Measurements from ENCODE around the gene CC2D2B. TPM values are rescaled to one million over a fixed set of nuclear protein-coding genes. Genes with fewer than 3 reads are reported as not detected.
"Not testable (repeated sequence)": the region's sequence is repeated elsewhere in the genome, so short reads cannot be mapped to it uniquely, and the experiment has no call there.

Gene CC2D2B
- total and polyA plus RNA-seq, 4 donors: 2.8 to 4.2 (median 3.1) TPM

GRCh38 chr10:95905897-95906580, 1.7 kb upstream of the CC2D2B start:
- 95% methylated on average over 7 of the region's 12 CpGs for WGBS (ENCODE audit: insufficient coverage)
- DNase-seq (ENCODE audit: low read depth in 4 of 6, low spot score in 6 of 6); H3K36me3 ChIP-seq (ENCODE audit: control insufficient read depth, insufficient read depth, low read length); H3K27ac ChIP-seq (ENCODE audit: low read depth, low read length); H3K4me1 ChIP-seq (ENCODE audit: control insufficient read depth, insufficient read depth, low read length); H3K4me3 ChIP-seq (ENCODE audit: low read depth, low read length); H3K27me3 ChIP-seq (ENCODE audit: control insufficient read depth, insufficient read depth, low read length); H3K9me3 ChIP-seq (ENCODE audit: control insufficient read depth, insufficient read depth, low read length): not testable (repeated sequence)

- peak; percentile 44 to 88 (median 61) for DNase-seq (ENCODE audit: low read depth in 4 of 6, low spot score in 6 of 6)
- no peaks in the 10 kb centered on the region for H3K9me3 ChIP-seq (ENCODE audit: control insufficient read depth, insufficient read depth, low read length)
- H3K27ac ChIP-seq (ENCODE audit: low read depth, low read length): peak overlapping the region; percentile 68
- H3K4me1 ChIP-seq (ENCODE audit: control insufficient read depth, insufficient read depth, low read length): no peaks in the 10 kb centered on the region
- H3K27me3 ChIP-seq (ENCODE audit: control insufficient read depth, insufficient read depth, low read length): no peaks in the 10 kb centered on the region
- H3K4me3 ChIP-seq (ENCODE audit: low read depth, low read length): peak overlapping the region; percentile 59
- H3K36me3 ChIP-seq (ENCODE audit: control insufficient read depth, insufficient read depth, low read length): peaks cover 6% of the 10 kb centered on the region
- WGBS (ENCODE audit: insufficient coverage): 8% methylated on average over 18 of the region's 22 CpGs
Measured at GRCh38 chr10:95906677-95907455, 909 bp upstream of the CC2D2B start.

- no peaks in the 10 kb centered on the region for H3K4me1 ChIP-seq (ENCODE audit: control insufficient read depth, insufficient read depth, low read length)
- H3K36me3 ChIP-seq (ENCODE audit: control insufficient read depth, insufficient read depth, low read length): peaks cover 6% of the 10 kb centered on the region
- 40% methylated on average over 3 of the region's 4 CpGs for WGBS (ENCODE audit: insufficient coverage)
- no peaks in the 10 kb centered on the region for H3K27me3 ChIP-seq (ENCODE audit: control insufficient read depth, insufficient read depth, low read length)
- H3K9me3 ChIP-seq (ENCODE audit: control insufficient read depth, insufficient read depth, low read length): no peaks in the 10 kb centered on the region
- no peak overlapping the region for H3K27ac ChIP-seq (ENCODE audit: low read depth, low read length)
- DNase-seq (ENCODE audit: low read depth in 4 of 6, low spot score in 6 of 6): no peak
- peak overlapping the region; percentile 59 for H3K4me3 ChIP-seq (ENCODE audit: low read depth, low read length)
Measured at GRCh38 chr10:95908450-95908849, 675 bp downstream of the CC2D2B start.

- H3K4me3 ChIP-seq (ENCODE audit: low read depth, low read length): no peak overlapping the region
- H3K36me3 ChIP-seq (ENCODE audit: control insufficient read depth, insufficient read depth, low read length): peaks cover 3% of the 10 kb centered on the region
- 100% methylated on average over 1 of the region's 2 CpGs for WGBS (ENCODE audit: insufficient coverage)
- H3K27me3 ChIP-seq (ENCODE audit: control insufficient read depth, insufficient read depth, low read length): no peaks in the 10 kb centered on the region
- H3K9me3 ChIP-seq (ENCODE audit: control insufficient read depth, insufficient read depth, low read length): no peaks in the 10 kb centered on the region
- no peak overlapping the region for H3K27ac ChIP-seq (ENCODE audit: low read depth, low read length)
- H3K4me1 ChIP-seq (ENCODE audit: control insufficient read depth, insufficient read depth, low read length): no peaks in the 10 kb centered on the region
- DNase-seq (ENCODE audit: low read depth in 4 of 6, low spot score in 6 of 6): peak in 1 of 6 donors; percentile 3
Measured at GRCh38 chr10:95909561-95909960, 1.8 kb downstream of the CC2D2B start.

GRCh38 chr10:95916039-95916438, 8.3 kb downstream of the CC2D2B start:
- H3K36me3 ChIP-seq (ENCODE audit: control insufficient read depth, insufficient read depth, low read length); H3K27ac ChIP-seq (ENCODE audit: low read depth, low read length); H3K4me1 ChIP-seq (ENCODE audit: control insufficient read depth, insufficient read depth, low read length); DNase-seq (ENCODE audit: low read depth in 4 of 6, low spot score in 6 of 6); H3K27me3 ChIP-seq (ENCODE audit: control insufficient read depth, insufficient read depth, low read length); H3K9me3 ChIP-seq (ENCODE audit: control insufficient read depth, insufficient read depth, low read length); H3K4me3 ChIP-seq (ENCODE audit: low read depth, low read length): not testable (repeated sequence)

- WGBS (ENCODE audit: insufficient coverage): 100% methylated on average over 2 of the region's 6 CpGs
- no peak overlapping the region for H3K4me3 ChIP-seq (ENCODE audit: low read depth, low read length)
- H3K27ac ChIP-seq (ENCODE audit: low read depth, low read length): no peak overlapping the region
- H3K27me3 ChIP-seq (ENCODE audit: control insufficient read depth, insufficient read depth, low read length): no peaks in the 10 kb centered on the region
- H3K9me3 ChIP-seq (ENCODE audit: control insufficient read depth, insufficient read depth, low read length): no peaks in the 10 kb centered on the region
- H3K36me3 ChIP-seq (ENCODE audit: control insufficient read depth, insufficient read depth, low read length): no peaks in the 10 kb centered on the region
- no peaks in the 10 kb centered on the region for H3K4me1 ChIP-seq (ENCODE audit: control insufficient read depth, insufficient read depth, low read length)
- DNase-seq (ENCODE audit: low read depth in 4 of 6, low spot score in 6 of 6): no peak
Measured at GRCh38 chr10:95920798-95921426, 13.1 kb downstream of the CC2D2B start.

- Histone ChIP-seq H3K4me3 (ENCODE audit: low read depth, low read length) (no peak overlapping the region), H3K36me3 (ENCODE audit: control insufficient read depth, insufficient read depth, low read length) (no peaks in the 10 kb centered on the region), H3K27ac (ENCODE audit: low read depth, low read length) (no peak overlapping the region), H3K4me1 (ENCODE audit: control insufficient read depth, insufficient read depth, low read length) (no peaks in the 10 kb centered on the region), H3K27me3 (ENCODE audit: control insufficient read depth, insufficient read depth, low read length) (no peaks in the 10 kb centered on the region), H3K9me3 (ENCODE audit: control insufficient read depth, insufficient read depth, low read length) (no peaks in the 10 kb centered on the region)
- 81% methylated on average over 3 of the region's 3 CpGs for WGBS (ENCODE audit: insufficient coverage)
- DNase-seq (ENCODE audit: low read depth in 4 of 6, low spot score in 6 of 6): no peak
Measured at GRCh38 chr10:95925033-95925432, 17.3 kb downstream of the CC2D2B start.

- DNase-seq (ENCODE audit: low read depth in 4 of 6, low spot score in 6 of 6): no peak
- no CpG with 5 or more reads among the region's 2 CpGs for WGBS (ENCODE audit: insufficient coverage)
- H3K4me1 ChIP-seq (ENCODE audit: control insufficient read depth, insufficient read depth, low read length): no peaks in the 10 kb centered on the region
- no peaks in the 10 kb centered on the region for H3K36me3 ChIP-seq (ENCODE audit: control insufficient read depth, insufficient read depth, low read length)
- no peaks in the 10 kb centered on the region for H3K9me3 ChIP-seq (ENCODE audit: control insufficient read depth, insufficient read depth, low read length)
- H3K27me3 ChIP-seq (ENCODE audit: control insufficient read depth, insufficient read depth, low read length): no peaks in the 10 kb centered on the region
- H3K4me3 ChIP-seq (ENCODE audit: low read depth, low read length): no peak overlapping the region
- no peak overlapping the region for H3K27ac ChIP-seq (ENCODE audit: low read depth, low read length)
Measured at GRCh38 chr10:95935429-95935828, 27.7 kb downstream of the CC2D2B start.

GRCh38 chr10:95941115-95941514, 33.3 kb downstream of the CC2D2B start:
- 81% methylated on average over 4 of the region's 4 CpGs for WGBS (ENCODE audit: insufficient coverage)
- Histone ChIP-seq H3K27ac (ENCODE audit: low read depth, low read length) (no peak overlapping the region), H3K4me1 (ENCODE audit: control insufficient read depth, insufficient read depth, low read length) (no peaks in the 10 kb centered on the region)

More at GRCh38 chr10:95941115-95941514, 33.3 kb downstream of the CC2D2B start:
- Histone ChIP-seq H3K4me3 (ENCODE audit: low read depth, low read length) (no peak overlapping the region), H3K27me3 (ENCODE audit: control insufficient read depth, insufficient read depth, low read length) (no peaks in the 10 kb centered on the region), H3K36me3 (ENCODE audit: control insufficient read depth, insufficient read depth, low read length) (no peaks in the 10 kb centered on the region), H3K9me3 (ENCODE audit: control insufficient read depth, insufficient read depth, low read length) (no peaks in the 10 kb centered on the region)
- no peak for DNase-seq (ENCODE audit: low read depth in 4 of 6, low spot score in 6 of 6)

Data from spinal cord (tissue), 10 donors.